ENCODE measurements around the gene UBQLN4. TPM values are rescaled to one million over a fixed set of nuclear protein-coding genes. Genes with fewer than 3 reads are reported as not detected.

Gene UBQLN4
- polyA plus RNA-seq, 1 of the 3 experiments (the other 2 are of a cell fraction), result 37.0 TPM

GRCh38 chr1:156082309-156083091, 28.9 kb upstream of the UBQLN4 start, which contains the start of gene MEX3A (continued):
- TF ChIP-seq FOXM1 (IDR thresholded peaks at IDR 0.05; ENCODE audit: low read depth) (no peak), TCF12 (IDR thresholded peaks at IDR 0.05) (peak; percentile 35; the same call in 1 of the 2 replicates), CHD2 (IDR thresholded peaks at IDR 0.05; ENCODE audit: low read length, partially characterized antibody) (peak; percentile 79), GABPA (IDR thresholded peaks at IDR 0.05; ENCODE audit: low read depth) (peak; percentile 59), CTCF (IDR thresholded peaks at IDR 0.05) (no peak), MAX (IDR thresholded peaks at IDR 0.05; ENCODE audit: low read depth) (peak; percentile 90), MEF2A (IDR thresholded peaks at IDR 0.05; ENCODE audit: borderline replicate concordance, low read depth) (no peak), RXRA (IDR thresholded peaks at IDR 0.05; ENCODE audit: borderline replicate concordance, low read depth) (no peak)

GRCh38 chr1:156081917-156082308, 28.3 kb upstream of the UBQLN4 start:
- Histone ChIP-seq H3K4me2 (peak overlapping the region; percentile 86), H3K9ac (peak overlapping the region; percentile 90), H3K9me3 (no peaks in the 10 kb centered on the region), H3K27ac (ENCODE audit: low read depth in 2 of 2, low read length in 1 of 2) (peak overlapping the region; percentile 83 to 87), H3K4me3 (ENCODE audit: low read depth in 2 of 2, low read length in 1 of 2) (peak overlapping the region; percentile 79 to 88), H2AFZ (ENCODE audit: low read depth) (peak overlapping the region; percentile 93; the same call in 1 of the 2 replicates), H3K36me3 (replicated peaks in 1 of 2; ENCODE audit: control insufficient read depth in 1 of 2, insufficient read depth in 2 of 2, low read length in 1 of 2) (peaks cover 0 to 14% of the 10 kb centered on the region in 2 experiments), H3K27me3 (ENCODE audit: insufficient read depth) (no peaks in the 10 kb centered on the region), H3K79me2 (ENCODE audit: insufficient read depth) (peaks cover 85% of the 10 kb centered on the region), H3K9me2 (no peaks in the 10 kb centered on the region), H3F3A (replicated peaks; ENCODE audit: insufficient read depth) (no peaks in the 10 kb centered on the region), H4K20me1 (ENCODE audit: insufficient read depth) (peaks cover 30% of the 10 kb centered on the region), H3K4me1 (ENCODE audit: control insufficient read depth in 1 of 2, insufficient read depth in 2 of 2, low read depth in 1 of 2, low read length in 1 of 2) (peaks cover 14 to 35% of the 10 kb centered on the region in 2 experiments; a peak in 3 of 4 replicates)
- under 1% methylated on average over 9 of the region's 10 CpGs for WGBS (ENCODE audit: low lambda C conversion rate)
- TF ChIP-seq TAF1 (IDR thresholded peaks at IDR 0.05; ENCODE audit: borderline replicate concordance, low read depth, low read length) (no peak), YY1 (IDR thresholded peaks at IDR 0.05; ENCODE audit: low read depth) (no peak), TEAD4 (IDR thresholded peaks at IDR 0.05; ENCODE audit: borderline replicate concordance, insufficient read depth) (no peak), FOXM1 (IDR thresholded peaks at IDR 0.05; ENCODE audit: low read depth) (no peak), ELF1 (IDR thresholded peaks at IDR 0.05) (no peak), FOSL2 (IDR thresholded peaks at IDR 0.05; ENCODE audit: borderline replicate concordance, low read depth) (no peak), NFIC (IDR thresholded peaks at IDR 0.05; ENCODE audit: borderline replicate concordance) (no peak), EP300 (IDR thresholded peaks at IDR 0.05; ENCODE audit: borderline replicate concordance in 1 of 2, low read depth in 1 of 2, low read length in 1 of 2) (no peak), EZH2phosphoT487 (IDR thresholded peaks at IDR 0.05; ENCODE audit: borderline replicate concordance, low read depth) (no peak), IRF3 (IDR thresholded peaks at IDR 0.05; ENCODE audit: low read depth, low read length) (no peak), POLR2AphosphoS5 (IDR thresholded peaks at IDR 0.05; ENCODE audit: low read depth, low read length) (no peak), GABPA (IDR thresholded peaks at IDR 0.05; ENCODE audit: low read depth) (no peak), SMC3 (IDR thresholded peaks at IDR 0.05; ENCODE audit: low read depth, low read length) (no peak), CTCF (IDR thresholded peaks at IDR 0.05) (no peak)
- POLR2A ChIA-PET, result interaction anchor here (0.7 to 2.0 kb wide), 6 partner anchors 9 to 221 kb away, joined by 3 to 7 read pairs (median 4); no protein-coding TSS in a partner anchor
- CTCF ChIA-PET, result interaction anchor here (0.6 to 29.6 kb wide), 4 partner anchors 15 to 190 kb away, joined by 3 to 1559 read pairs (median 4); partner anchors contain the start of gene LMNA
- DNase-seq, result peak; percentile 81
